Panc1 (cell line): ENCODE measurements around the gene WDR26. TPM values are rescaled to one million over a fixed set of nuclear protein-coding genes. Genes with fewer than 3 reads are reported as not detected.

ENCODE experiments used
- ATAC-seq: fragments of 200-7000 bp; cut with Tn5 transposase; 2 replicates; pipeline ENCODE4 v1.9.1; 2020; ENCODE audit warnings: mild to moderate bottlenecking, moderate library complexity
- BruUV-seq: library from RNA; stranded (reverse); fragments of 400-500 nt; replicated peaks from 2 replicates; lab custom pipeline; 2021; lab: Mats Ljungman, UMichigan
- CTCF ChIA-PET: fragments of 300-600 bp; sonication (Branson Sonifier 250); formaldehyde crosslinking; loops from one replicate; lab custom pipeline; 2022; ENCODE audit warnings: antibody characterized with exemption; lab: Charles Lee
- POLR2A ChIA-PET: fragments of 300-600 bp; sonication (Branson Sonifier 250); formaldehyde crosslinking; loops from one replicate; lab custom pipeline; 2022; ENCODE audit warnings: antibody characterized with exemption; lab: Charles Lee
- DNase-seq: peaks from one replicate; pipeline ENCODE4 v3.0.0-alpha.2; 2010; ENCODE audit warnings: low read depth, low spot score
- H3K27ac ChIP-seq: 2 replicates; pipeline ENCODE4 v1.5.1; 2011; ENCODE audit warnings: mild to moderate bottlenecking, low read length, inconsistent platforms
- H3K27me3 ChIP-seq: fragments of 200-500 bp; sonication (Bioruptor generic); 2 replicates; pipeline ENCODE4 v1.6.0; 2014; ENCODE audit warnings: low read length, inconsistent platforms; ENCODE audit not compliant: control insufficient read depth, insufficient read depth
- H3K36me3 ChIP-seq: fragments of 200-500 bp; sonication (Bioruptor generic); 2 replicates; pipeline ENCODE4 v1.5.1; 2014; ENCODE audit warnings: inconsistent platforms, mild to moderate bottlenecking, low read length, moderate library complexity; ENCODE audit not compliant: control insufficient read depth, insufficient read depth
- H3K4me1 ChIP-seq: 2 replicates; pipeline ENCODE4 v1.5.1; 2011; ENCODE audit warnings: inconsistent platforms, mild to moderate bottlenecking, low read length, moderate library complexity; ENCODE audit not compliant: control insufficient read depth, insufficient read depth
- H3K4me3 ChIP-seq, 2 experiments: 2 replicates each; pipeline ENCODE4 v1.5.1; 2011 to 2012; ENCODE audit warnings: low read depth in 2 of 2, low read length in 2 of 2, mild to moderate bottlenecking in 2 of 2, inconsistent platforms in 1 of 2, moderate library complexity in 1 of 2
- H3K9me3 ChIP-seq: fragments of 200-500 bp; sonication (Bioruptor generic); 2 replicates; pipeline ENCODE4 v1.5.1; 2014; ENCODE audit warnings: low read depth, mild to moderate bottlenecking, inconsistent platforms, low read length, moderate library complexity; ENCODE audit not compliant: control insufficient read depth, insufficient read depth
- CTCF ChIP-seq: fragments of 450-650 bp; IDR thresholded peaks from 2 replicates; pipeline ENCODE4 v1.5.1; 2017; ENCODE audit warnings: mild to moderate bottlenecking
- REST ChIP-seq, 2 experiments: IDR thresholded peaks; 2 replicates each; pipeline ENCODE4 v1.6.1; 2011 to 2012; ENCODE audit warnings: low read depth in 2 of 2, control low read depth in 1 of 2, low read length in 1 of 2, mild to moderate bottlenecking in 1 of 2, moderate library complexity in 1 of 2; ENCODE audit not compliant: insufficient read depth in 1 of 2
- SIN3A ChIP-seq: IDR thresholded peaks from 2 replicates; pipeline ENCODE4 v1.6.1; 2012; ENCODE audit warnings: low read depth, mild to moderate bottlenecking, low read length, moderate library complexity, borderline replicate concordance; ENCODE audit not compliant: insufficient read depth
- TCF7L2 ChIP-seq: IDR thresholded peaks from 2 replicates; pipeline ENCODE4 v1.6.1; 2011; ENCODE audit warnings: mild to moderate bottlenecking, low read depth, low read length, inconsistent platforms
- in situ Hi-C: cut with HindIII; loops from 2 replicates; pipeline ENCODE4 v1.10.0; 2016; ENCODE audit warnings: low sequenced_read_pairs, low pct_unique_long_range_greater_than_20kb
- intact Hi-C: fragments of 100-400 bp; cut with micrococcal nuclease; formaldehyde crosslinking; loops from one replicate; pipeline ENCODE4 v1.10.0; 2022; ENCODE audit not compliant: unreplicated experiment
- total RNA-seq: library from RNA; stranded (reverse); gene quantifications from one replicate; pipeline ENCODE4 v1.2.1, GENCODE V29; 2021; ENCODE audit not compliant: unreplicated experiment

WDR26 gene
- total RNA-seq, 1 experiment from 2014 or later: 91.3 TPM

- POLR2A ChIA-PET: interaction anchor here (0.5 kb wide), 3 partner anchors 174 to 1722 kb away, joined by 3 to 8 read pairs (median 3); partner anchors contain the start of gene AIDA
- ATAC-seq (peak; percentile 57), DNase-seq (no peak)
- CTCF ChIA-PET: interaction anchor here (0.6 kb wide), 1 partner anchor 57 kb away, joined by 3 read pairs; no protein-coding TSS in a partner anchor
- H3K27ac ChIP-seq: peak overlapping the region; percentile 74
- H3K27me3 ChIP-seq: no peaks in the 10 kb centered on the region
- TF ChIP-seq SIN3A: peak; percentile 37; the same call in 1 of the 2 replicates
- TF ChIP-seq CTCF: no peak
- BruUV-seq: no TSS peak
- H3K4me1 ChIP-seq: peaks cover 38% of the 10 kb centered on the region
- no peaks in the 10 kb centered on the region for H3K9me3 ChIP-seq
- peaks cover 25% of the 10 kb centered on the region for H3K36me3 ChIP-seq
- intact Hi-C loops (no loop called here), in situ Hi-C loops (no loop called here)
- peak overlapping the region; percentile 90 to 92 for H3K4me3 ChIP-seq
These were observed 610 bp downstream of the WDR26 start for GRCh38 chr1:224433701-224434672.

DNA sequence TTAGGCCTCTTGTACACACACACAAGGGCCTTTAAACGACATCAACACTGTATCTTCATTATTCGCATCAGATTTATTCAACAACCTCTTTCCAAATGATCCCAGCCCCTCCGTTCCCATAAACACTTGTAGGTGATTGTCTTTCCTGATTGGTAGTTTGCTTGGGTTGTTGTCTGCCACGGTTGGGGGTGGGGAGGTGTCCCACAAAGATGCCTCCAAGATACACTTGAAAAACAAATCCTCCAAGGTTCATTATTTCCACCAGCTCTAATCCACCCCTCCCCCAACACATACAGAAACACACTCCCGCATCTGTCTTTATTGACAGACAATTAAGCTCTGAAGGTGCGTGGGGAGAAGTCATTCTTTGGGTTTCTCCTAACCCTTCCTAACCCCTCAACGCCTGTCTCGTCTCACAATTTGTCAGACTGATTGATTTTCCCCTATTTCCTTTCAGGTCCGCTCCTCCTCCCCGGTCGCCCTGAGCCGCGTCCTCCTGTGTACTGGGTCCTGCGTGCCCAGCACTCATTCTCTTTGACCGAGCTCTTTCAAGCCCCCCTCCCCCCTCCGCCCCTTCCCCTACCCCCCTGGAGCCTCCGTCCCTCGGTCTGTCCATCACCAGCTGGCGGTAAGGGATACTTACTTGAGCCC is 1.4 kb downstream of the WDR26 start:
- intact Hi-C loops: no loop called here
- Histone ChIP-seq H3K9me3 (no peaks in the 10 kb centered on the region), H3K36me3 (peaks cover 25% of the 10 kb centered on the region), H3K27ac (peak overlapping the region; percentile 84), H3K4me1 (peaks cover 30% of the 10 kb centered on the region), H3K4me3 (peak overlapping the region; percentile 87 to 92), H3K27me3 (no peaks in the 10 kb centered on the region)
- DNase-seq: no peak
- CTCF ChIA-PET: no interaction called here
- no TSS peak for BruUV-seq
- 0 out of 2 replicates have a peak, but pooled peaks have one; percentile 14 for TF ChIP-seq SIN3A
- TF ChIP-seq REST (IDR thresholded peaks at IDR 0.05; ENCODE audit: insufficient read depth in 1 of 2, low read depth in 2 of 2, low read length in 1 of 2): no peak
- no peak for TF ChIP-seq TCF7L2
- ATAC-seq: 0 out of 2 replicates have a peak, but pooled peaks have one; percentile 6
- in situ Hi-C loops: no loop called here
- POLR2A ChIA-PET: no interaction called here
